Chondrocyte (in vitro differentiated cells): Measurements from ENCODE around the gene OGFOD2. TPM values are rescaled to one million over a fixed set of nuclear protein-coding genes. Genes with fewer than 3 reads are reported as not detected.

ENCODE experiments used
- DNase-seq: peaks from one replicate; pipeline ENCODE4 v3.0.0; 2021; ENCODE audit warnings: mixed read lengths, low spot score
- H3K27ac Mint-ChIP-seq: one replicate; pipeline ENCODE4 v1.8.0; 2021; ENCODE audit warnings: mild to moderate bottlenecking, moderate library complexity, mixed read lengths; ENCODE audit not compliant: unreplicated experiment
- H3K27me3 Mint-ChIP-seq: 2 replicates; pipeline ENCODE4 v1.8.0; 2021; ENCODE audit warnings: low read depth, mixed read lengths
- H3K36me3 Mint-ChIP-seq: 2 replicates; pipeline ENCODE4 v1.8.0; 2021; ENCODE audit warnings: low read depth, mixed read lengths
- H3K4me1 Mint-ChIP-seq: 2 replicates; pipeline ENCODE4 v1.8.0; 2021; ENCODE audit warnings: low read depth, mild to moderate bottlenecking, mixed read lengths
- H3K4me3 Mint-ChIP-seq: one replicate; pipeline ENCODE4 v1.8.0; 2021; ENCODE audit warnings: mild to moderate bottlenecking, moderate library complexity, mixed read lengths; ENCODE audit not compliant: unreplicated experiment
- H3K9me3 Mint-ChIP-seq: 2 replicates; pipeline ENCODE4 v1.8.0; 2021; ENCODE audit warnings: low read depth, mixed read lengths
- total RNA-seq: library from RNA; stranded (reverse); gene quantifications from 3 replicates; pipeline ENCODE4 v1.2.1, GENCODE V29; 2021
- TF ChIP-seq, protein P1 (sequence below): fragments of 200-600 bp; sonication (generic); IDR thresholded peaks from 2 replicates; pipeline ENCODE4 v1.5.0; 2021; ENCODE audit warnings: antibody characterized with exemption, mild to moderate bottlenecking, moderate library complexity

The OGFOD2 gene
- total RNA-seq, 1 donor from 2014 or later: 12.0 TPM

DNA sequence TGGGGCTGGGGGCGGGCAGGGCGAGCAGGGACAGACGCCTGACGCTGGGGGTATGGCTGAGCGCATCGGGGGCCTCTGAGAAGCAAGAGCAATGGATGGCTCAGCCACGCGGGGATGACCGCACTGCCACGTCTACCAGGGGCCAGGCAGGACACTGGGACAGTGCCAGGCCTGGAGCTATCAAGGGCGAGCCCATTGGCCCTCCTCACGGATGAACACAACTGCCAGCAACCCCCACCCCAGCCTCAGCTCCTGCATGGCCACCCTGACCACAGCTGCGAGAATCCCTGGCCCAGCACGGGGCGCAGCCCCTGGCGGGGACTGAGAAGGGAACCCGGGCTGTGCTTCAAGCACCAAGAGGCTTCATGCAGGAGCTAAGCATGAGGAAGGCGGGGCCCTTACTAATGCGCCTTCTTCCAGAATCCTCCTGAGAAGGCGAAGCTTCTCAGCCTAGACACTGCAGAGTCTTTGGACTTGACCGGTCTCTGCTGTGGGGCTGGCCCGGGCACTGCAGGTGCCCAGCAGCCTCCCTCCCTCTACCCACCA lies 14.9 kb downstream of the OGFOD2 start:
- no peak overlapping the region for H3K27ac Mint-ChIP-seq
- no peak for DNase-seq
- H3K36me3 Mint-ChIP-seq: no peaks in the 10 kb centered on the region
- no peaks in the 10 kb centered on the region for H3K9me3 Mint-ChIP-seq
- peaks cover 3% of the 10 kb centered on the region for H3K4me1 Mint-ChIP-seq
- TF ChIP-seq, protein P1, sequence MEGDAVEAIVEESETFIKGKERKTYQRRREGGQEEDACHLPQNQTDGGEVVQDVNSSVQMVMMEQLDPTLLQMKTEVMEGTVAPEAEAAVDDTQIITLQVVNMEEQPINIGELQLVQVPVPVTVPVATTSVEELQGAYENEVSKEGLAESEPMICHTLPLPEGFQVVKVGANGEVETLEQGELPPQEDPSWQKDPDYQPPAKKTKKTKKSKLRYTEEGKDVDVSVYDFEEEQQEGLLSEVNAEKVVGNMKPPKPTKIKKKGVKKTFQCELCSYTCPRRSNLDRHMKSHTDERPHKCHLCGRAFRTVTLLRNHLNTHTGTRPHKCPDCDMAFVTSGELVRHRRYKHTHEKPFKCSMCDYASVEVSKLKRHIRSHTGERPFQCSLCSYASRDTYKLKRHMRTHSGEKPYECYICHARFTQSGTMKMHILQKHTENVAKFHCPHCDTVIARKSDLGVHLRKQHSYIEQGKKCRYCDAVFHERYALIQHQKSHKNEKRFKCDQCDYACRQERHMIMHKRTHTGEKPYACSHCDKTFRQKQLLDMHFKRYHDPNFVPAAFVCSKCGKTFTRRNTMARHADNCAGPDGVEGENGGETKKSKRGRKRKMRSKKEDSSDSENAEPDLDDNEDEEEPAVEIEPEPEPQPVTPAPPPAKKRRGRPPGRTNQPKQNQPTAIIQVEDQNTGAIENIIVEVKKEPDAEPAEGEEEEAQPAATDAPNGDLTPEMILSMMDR: no peak
- H3K27me3 Mint-ChIP-seq: no peaks in the 10 kb centered on the region
- no peak overlapping the region for H3K4me3 Mint-ChIP-seq

DNA sequence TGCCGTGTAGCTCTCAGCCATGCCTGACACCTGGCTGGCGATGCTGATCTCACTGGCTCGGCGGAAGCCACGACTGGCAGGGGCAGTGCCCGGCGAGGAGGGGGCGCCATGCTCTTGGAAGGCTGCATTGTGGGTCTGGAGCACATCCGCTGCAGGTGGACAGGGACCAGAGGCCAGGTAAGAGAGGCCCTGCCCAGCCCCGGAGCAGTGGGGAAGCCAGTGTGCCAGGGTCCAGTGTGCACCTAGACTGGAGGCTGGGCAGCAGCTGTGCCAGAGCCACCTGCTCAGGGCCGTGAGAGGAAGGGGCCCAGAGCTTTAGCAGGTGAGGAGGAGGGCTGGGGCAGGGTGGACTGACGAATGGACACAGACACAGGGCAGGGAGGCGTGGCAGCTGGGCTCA lies 15.5 kb downstream of the OGFOD2 start:
- DNase-seq: no peak
- no peaks in the 10 kb centered on the region for H3K27me3 Mint-ChIP-seq
- no peaks in the 10 kb centered on the region for H3K9me3 Mint-ChIP-seq
- H3K27ac Mint-ChIP-seq: no peak overlapping the region
- no peak overlapping the region for H3K4me3 Mint-ChIP-seq
- no peaks in the 10 kb centered on the region for H3K4me1 Mint-ChIP-seq
- TF ChIP-seq, protein P1: no peak
- no peaks in the 10 kb centered on the region for H3K36me3 Mint-ChIP-seq

DNA sequence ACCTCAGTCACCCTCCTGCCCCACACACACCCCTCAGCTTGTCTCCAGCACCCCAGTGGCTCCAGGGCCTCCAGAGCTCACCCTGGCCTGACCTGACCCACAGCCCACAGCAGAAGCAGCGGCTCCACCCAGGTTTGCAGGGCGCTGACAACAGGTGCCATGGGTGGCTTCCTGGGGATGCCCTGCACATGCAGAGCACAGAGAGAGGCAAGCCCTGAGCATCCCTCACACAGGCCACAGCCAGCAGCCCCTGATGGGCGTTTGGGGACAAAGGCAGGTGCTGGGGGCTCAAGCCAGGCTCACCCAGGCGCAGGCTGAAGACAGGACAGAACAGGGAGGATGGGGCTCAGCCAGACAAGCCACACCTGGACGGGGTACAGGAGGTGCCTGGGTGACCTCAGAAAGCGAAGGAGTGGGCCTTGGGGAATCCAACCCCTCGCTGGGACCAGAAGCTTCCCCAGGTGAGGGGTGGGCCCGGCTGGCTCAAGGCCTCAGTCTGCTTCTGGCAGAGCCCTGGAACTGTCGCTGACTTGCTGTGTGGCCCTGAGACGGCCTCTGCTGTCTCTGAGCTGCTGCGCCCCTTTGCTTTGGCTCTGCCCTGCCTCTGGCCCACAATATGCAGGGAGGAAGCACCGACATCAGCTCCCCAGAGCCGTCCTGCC lies 16.0 kb downstream of the OGFOD2 start:
- H3K27ac Mint-ChIP-seq: no peak overlapping the region
- no peaks in the 10 kb centered on the region for H3K4me1 Mint-ChIP-seq
- DNase-seq: peak; percentile 90
- no peak overlapping the region for H3K4me3 Mint-ChIP-seq
- TF ChIP-seq, protein P1: no peak
- no peaks in the 10 kb centered on the region for H3K9me3 Mint-ChIP-seq
- no peaks in the 10 kb centered on the region for H3K27me3 Mint-ChIP-seq
- no peaks in the 10 kb centered on the region for H3K36me3 Mint-ChIP-seq

DNA sequence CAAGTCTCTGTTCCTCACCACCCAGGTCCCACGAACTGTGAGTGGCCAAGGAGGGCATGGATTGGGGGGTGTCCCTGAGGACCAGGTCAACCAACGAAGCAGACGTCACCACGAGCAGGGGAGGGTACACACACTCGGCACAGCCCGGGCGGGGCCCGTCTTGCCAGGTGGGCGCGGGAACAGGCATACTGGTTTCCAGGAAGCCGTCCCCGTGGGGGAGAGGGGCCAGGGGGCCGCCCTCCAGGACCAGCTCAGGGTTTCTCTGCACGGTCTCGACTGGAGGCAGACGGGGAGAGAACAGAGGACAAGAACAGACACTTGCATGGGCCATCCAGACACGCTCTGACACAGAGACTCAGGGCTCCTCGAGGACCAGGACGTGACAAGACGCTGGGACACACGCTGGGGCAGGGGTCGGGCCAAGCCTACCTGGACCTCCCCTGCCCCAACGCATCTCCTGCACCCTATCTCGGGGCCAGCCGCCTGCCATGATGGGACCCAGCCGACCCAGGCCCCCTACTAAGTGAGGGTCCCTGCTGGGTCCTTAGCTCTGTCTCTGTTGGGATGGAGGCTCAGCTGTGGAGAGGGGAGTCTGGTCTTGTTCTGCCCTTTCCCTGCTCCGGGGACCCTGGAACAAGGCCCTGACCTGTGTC lies 16.7 kb downstream of the OGFOD2 start:
- H3K27me3 Mint-ChIP-seq: no peaks in the 10 kb centered on the region
- DNase-seq: no peak
- no peak overlapping the region for H3K4me3 Mint-ChIP-seq
- TF ChIP-seq, protein P1: no peak
- no peaks in the 10 kb centered on the region for H3K4me1 Mint-ChIP-seq
- H3K9me3 Mint-ChIP-seq: no peaks in the 10 kb centered on the region
- no peaks in the 10 kb centered on the region for H3K36me3 Mint-ChIP-seq
- no peak overlapping the region for H3K27ac Mint-ChIP-seq

DNA sequence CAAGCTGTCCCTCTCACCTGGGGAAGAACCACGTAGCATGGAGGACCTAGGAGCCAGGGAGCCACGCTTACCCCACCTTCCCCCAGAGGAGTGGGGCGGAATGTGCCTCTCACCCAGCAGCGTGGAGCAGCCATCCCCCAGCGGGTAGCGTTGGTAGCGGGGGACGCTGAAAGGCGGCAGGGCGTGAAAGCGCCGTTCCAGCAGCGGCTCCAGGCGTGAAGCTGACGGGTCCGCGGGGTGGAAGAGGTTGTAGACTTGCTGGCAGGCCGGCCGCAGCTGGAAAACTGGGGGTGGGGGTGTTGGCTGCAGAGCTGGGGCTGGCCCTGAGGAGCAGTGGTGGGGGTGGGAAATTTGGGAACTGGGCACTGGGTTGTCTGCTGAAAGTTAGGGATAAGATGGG lies 17.3 kb downstream of the OGFOD2 start:
- Mint-ChIP-seq H3K4me1 (no peaks in the 10 kb centered on the region), H3K36me3 (no peaks in the 10 kb centered on the region), H3K27me3 (no peaks in the 10 kb centered on the region), H3K27ac (no peak overlapping the region), H3K4me3 (no peak overlapping the region), H3K9me3 (no peaks in the 10 kb centered on the region)
- DNase-seq: peak; percentile 86
- TF ChIP-seq, protein P1: no peak
